ENCODE measurements around the gene CAPN15. TPM values are rescaled to one million over a fixed set of nuclear protein-coding genes. Genes with fewer than 3 reads are reported as not detected.

Gene CAPN15
- total RNA-seq, 5 donors from 2014 or later (not counting 1 experiment from before 2014, with no cell fraction given): 61.7 to 89.0 (median 82.7) TPM

- CTCF ChIA-PET: no interaction called here
These were observed 27.6 kb upstream of the CAPN15 start for GRCh38 chr16:499924-500323.

GRCh38 chr16:500709-501108, 26.8 kb upstream of the CAPN15 start:
- Mint-ChIP-seq H3K9me3 (no peaks in the 10 kb centered on the region), H3K27me3 (no peaks in the 10 kb centered on the region), H3K27ac (no peak overlapping the region), H3K4me3 (no peak overlapping the region), H3K36me3 (peaks cover 2% of the 10 kb centered on the region), H3K4me1 (no peaks in the 10 kb centered on the region)
- Histone ChIP-seq H3K9me3 (no peaks in the 10 kb centered on the region), H3K27me3 (replicated peaks in 1 of 2; ENCODE audit: control insufficient read depth in 2 of 2, extremely low read depth in 1 of 2, insufficient read depth in 2 of 2, low read length in 1 of 2) (no peaks in the 10 kb centered on the region), H3K27ac (ENCODE audit: low read length) (no peak overlapping the region), H3K36me3 (ENCODE audit: control insufficient read depth in 2 of 2, extremely low read depth in 1 of 2, insufficient read depth in 1 of 2, low read length in 1 of 2) (peaks cover 4 to 6% of the 10 kb centered on the region in 2 donors), H3K4me1 (ENCODE audit: control insufficient read depth in 1 of 2, extremely low read depth in 1 of 2, insufficient read depth in 2 of 2, low read length in 2 of 2) (no peaks in the 10 kb centered on the region), H3K4me3 (ENCODE audit: control insufficient read depth in 1 of 2, extremely low read depth in 1 of 2, low read length in 1 of 2) (no peak overlapping the region)
- CTCF ChIA-PET: no interaction called here
- POLR2A ChIA-PET: no interaction called here
- ATAC-seq (replicated peaks in 1 of 4) (no peak), DNase-seq (no peak)
- WGBS (ENCODE audit: insufficient coverage): 92% methylated on average over 12 of the region's 12 CpGs

More at GRCh38 chr16:499924-500323, 27.6 kb upstream of the CAPN15 start:
- Histone ChIP-seq H3K27ac (ENCODE audit: low read length) (no peak overlapping the region), H3K4me1 (ENCODE audit: control insufficient read depth in 1 of 2, extremely low read depth in 1 of 2, insufficient read depth in 2 of 2, low read length in 2 of 2) (no peaks in the 10 kb centered on the region), H3K27me3 (replicated peaks in 1 of 2; ENCODE audit: control insufficient read depth in 2 of 2, extremely low read depth in 1 of 2, insufficient read depth in 2 of 2, low read length in 1 of 2) (no peaks in the 10 kb centered on the region), H3K36me3 (ENCODE audit: control insufficient read depth in 2 of 2, extremely low read depth in 1 of 2, insufficient read depth in 1 of 2, low read length in 1 of 2) (peaks cover 4 to 5% of the 10 kb centered on the region in 2 donors), H3K9me3 (no peaks in the 10 kb centered on the region), H3K4me3 (ENCODE audit: control insufficient read depth in 1 of 2, extremely low read depth in 1 of 2, low read length in 1 of 2) (no peak overlapping the region)
- POLR2A ChIA-PET: interaction anchor here in 1 of 2 donors (0.6 kb wide), 1 partner anchor 486 kb away, joined by 3 read pairs; no protein-coding TSS in a partner anchor
- ATAC-seq (replicated peaks in 1 of 4) (no peak), DNase-seq (no peak)
- Mint-ChIP-seq H3K27me3 (no peaks in the 10 kb centered on the region), H3K4me1 (peaks cover 0 to 4% (median 0%) of the 10 kb centered on the region in 3 donors), H3K9me3 (no peaks in the 10 kb centered on the region), H3K36me3 (no peaks in the 10 kb centered on the region), H3K27ac (no peak overlapping the region), H3K4me3 (no peak overlapping the region)
- WGBS (ENCODE audit: insufficient coverage): 97% methylated on average over 5 of the region's 12 CpGs

DNA sequence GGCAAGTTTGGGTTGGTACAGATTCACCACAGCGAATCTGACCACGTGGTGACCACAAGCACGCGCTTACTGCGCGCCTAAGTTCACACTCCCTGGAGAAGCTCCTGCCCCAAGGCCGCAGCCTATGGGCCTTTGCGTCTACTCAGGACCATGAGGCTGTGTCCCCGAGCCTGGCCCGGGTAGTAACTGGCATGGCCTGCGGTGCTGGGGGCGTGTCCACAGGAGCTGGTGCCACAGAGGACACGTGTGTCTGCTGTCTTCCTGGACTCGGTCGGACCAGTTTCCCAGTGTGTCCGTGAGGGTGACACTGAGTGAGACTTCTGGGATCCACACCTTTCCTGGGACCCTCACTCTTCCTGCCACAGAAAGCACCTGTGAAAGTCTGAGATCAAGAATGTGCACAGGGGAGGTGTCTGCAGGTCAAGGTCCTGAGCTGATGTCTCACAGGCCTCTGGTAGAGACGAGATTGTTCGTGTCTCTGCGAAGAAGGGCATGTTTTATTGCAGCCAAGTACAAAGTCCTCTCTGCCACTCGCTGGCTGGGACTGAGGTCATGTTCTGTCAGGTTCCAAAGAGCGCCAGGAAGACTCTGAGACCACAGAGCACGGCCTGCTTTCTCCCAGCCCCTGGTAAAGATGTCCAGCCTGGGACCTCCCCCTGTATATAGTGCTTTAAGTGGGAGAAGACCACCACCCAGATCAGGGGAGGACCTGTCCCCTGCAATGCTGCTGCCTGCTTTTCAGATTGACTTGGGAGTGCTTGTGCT, 25.2 kb upstream of the CAPN15 start:
- Histone ChIP-seq H3K27me3 (replicated peaks in 1 of 2; ENCODE audit: control insufficient read depth in 2 of 2, extremely low read depth in 1 of 2, insufficient read depth in 2 of 2, low read length in 1 of 2) (no peaks in the 10 kb centered on the region), H3K27ac (ENCODE audit: low read length) (no peak overlapping the region), H3K4me3 (ENCODE audit: control insufficient read depth in 1 of 2, extremely low read depth in 1 of 2, low read length in 1 of 2) (no peak overlapping the region), H3K4me1 (ENCODE audit: control insufficient read depth in 1 of 2, extremely low read depth in 1 of 2, insufficient read depth in 2 of 2, low read length in 2 of 2) (no peaks in the 10 kb centered on the region), H3K9me3 (no peaks in the 10 kb centered on the region), H3K36me3 (ENCODE audit: control insufficient read depth in 2 of 2, extremely low read depth in 1 of 2, insufficient read depth in 1 of 2, low read length in 1 of 2) (peaks cover 9 to 10% of the 10 kb centered on the region in 2 donors)
- peaks cover 4% of the 10 kb centered on the region for H3K36me3 Mint-ChIP-seq
- H3K4me1 Mint-ChIP-seq: no peaks in the 10 kb centered on the region
- CTCF ChIA-PET: interaction anchor here in 1 of 2 donors (0.6 kb wide), 1 partner anchor 304 kb away, joined by 4 read pairs; no protein-coding TSS in a partner anchor
- DNase-seq (no peak), ATAC-seq (replicated peaks in 1 of 4) (no peak)
- H3K27me3 Mint-ChIP-seq: no peaks in the 10 kb centered on the region
- no peak overlapping the region for H3K27ac Mint-ChIP-seq
- no peak overlapping the region for H3K4me3 Mint-ChIP-seq
- POLR2A ChIA-PET: no interaction called here
- WGBS (ENCODE audit: insufficient coverage): 83% methylated on average over 21 of the region's 22 CpGs
- no peaks in the 10 kb centered on the region for H3K9me3 Mint-ChIP-seq

DNA sequence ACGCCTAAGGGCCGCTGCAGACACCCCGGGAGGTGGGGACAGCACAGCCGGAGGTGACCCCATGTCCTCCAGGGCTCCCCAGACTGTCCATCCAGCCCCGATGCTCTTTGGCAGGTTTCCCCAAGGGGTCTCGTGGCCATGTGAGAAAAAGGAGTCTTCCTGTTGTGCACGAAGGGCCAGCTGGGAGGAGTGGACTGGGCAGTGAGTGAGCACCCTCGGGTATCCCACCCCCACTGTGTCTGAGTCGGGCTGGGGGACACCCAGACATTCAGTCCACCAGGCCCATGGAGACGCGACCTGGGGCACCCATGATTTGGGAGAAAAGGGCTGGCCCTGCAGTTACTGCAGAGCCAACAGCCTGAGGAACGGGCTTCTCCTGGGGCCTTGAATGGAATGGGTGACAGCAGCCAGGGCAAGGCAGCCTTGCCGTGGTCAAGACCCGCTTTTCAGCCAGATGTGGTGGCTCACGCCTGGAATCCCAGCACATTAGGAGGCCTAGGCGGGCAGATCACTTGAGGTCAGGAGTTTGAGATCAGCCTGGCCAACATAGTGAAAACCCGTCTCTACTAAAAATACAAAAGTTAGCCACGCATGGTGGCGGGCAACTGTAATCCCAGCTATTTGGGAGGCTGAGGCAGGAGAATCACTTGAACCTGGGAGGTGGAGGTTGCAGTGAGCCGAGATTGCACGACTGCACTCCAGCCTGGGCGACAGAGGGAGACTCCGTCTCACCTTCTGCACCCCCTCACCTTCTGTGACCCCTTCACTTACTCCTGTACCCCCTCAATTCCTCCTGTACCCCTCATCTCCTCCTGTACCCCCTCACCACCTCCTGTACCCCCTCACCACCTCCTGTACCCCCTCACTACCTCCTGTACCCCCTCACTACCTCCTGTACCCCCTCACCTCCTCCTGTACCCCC, 24.1 kb upstream of the CAPN15 start:
- H3K36me3 Mint-ChIP-seq: peaks cover 4% of the 10 kb centered on the region

GRCh38 chr16:505479-506245, 21.9 kb upstream of the CAPN15 start:
- Histone ChIP-seq H3K4me3 (ENCODE audit: control insufficient read depth in 1 of 2, extremely low read depth in 1 of 2, low read length in 1 of 2) (no peak overlapping the region), H3K36me3 (ENCODE audit: control insufficient read depth in 2 of 2, extremely low read depth in 1 of 2, insufficient read depth in 1 of 2, low read length in 1 of 2) (peaks cover 4 to 6% of the 10 kb centered on the region in 2 donors), H3K27me3 (replicated peaks in 1 of 2; ENCODE audit: control insufficient read depth in 2 of 2, extremely low read depth in 1 of 2, insufficient read depth in 2 of 2, low read length in 1 of 2) (no peaks in the 10 kb centered on the region), H3K4me1 (ENCODE audit: control insufficient read depth in 1 of 2, extremely low read depth in 1 of 2, insufficient read depth in 2 of 2, low read length in 2 of 2) (no peaks in the 10 kb centered on the region), H3K9me3 (no peaks in the 10 kb centered on the region), H3K27ac (ENCODE audit: low read length) (no peak overlapping the region)
- WGBS (ENCODE audit: insufficient coverage): 96% methylated on average over 32 of the region's 33 CpGs
- no peaks in the 10 kb centered on the region for H3K4me1 Mint-ChIP-seq
- no peak overlapping the region for H3K27ac Mint-ChIP-seq
- H3K4me3 Mint-ChIP-seq: no peak overlapping the region
- no peak for ATAC-seq (replicated peaks in 1 of 4)
- CTCF ChIA-PET: no interaction called here
- H3K27me3 Mint-ChIP-seq: no peaks in the 10 kb centered on the region
- POLR2A ChIA-PET: no interaction called here
- H3K36me3 Mint-ChIP-seq: peaks cover 4% of the 10 kb centered on the region
- no peak for DNase-seq
- no peaks in the 10 kb centered on the region for H3K9me3 Mint-ChIP-seq

More for the DNA sequence above, 24.1 kb upstream of the CAPN15 start:
- 91% methylated on average over 13 of the region's 23 CpGs for WGBS (ENCODE audit: insufficient coverage)
- Mint-ChIP-seq H3K4me3 (no peak overlapping the region), H3K4me1 (no peaks in the 10 kb centered on the region), H3K9me3 (no peaks in the 10 kb centered on the region), H3K27me3 (no peaks in the 10 kb centered on the region), H3K27ac (no peak overlapping the region)
- CTCF ChIA-PET: no interaction called here
- POLR2A ChIA-PET: no interaction called here
- Histone ChIP-seq H3K4me1 (ENCODE audit: control insufficient read depth in 1 of 2, extremely low read depth in 1 of 2, insufficient read depth in 2 of 2, low read length in 2 of 2) (no peaks in the 10 kb centered on the region), H3K27ac (ENCODE audit: low read length) (no peak overlapping the region), H3K27me3 (replicated peaks in 1 of 2; ENCODE audit: control insufficient read depth in 2 of 2, extremely low read depth in 1 of 2, insufficient read depth in 2 of 2, low read length in 1 of 2) (no peaks in the 10 kb centered on the region), H3K36me3 (ENCODE audit: control insufficient read depth in 2 of 2, extremely low read depth in 1 of 2, insufficient read depth in 1 of 2, low read length in 1 of 2) (peaks cover 9 to 10% of the 10 kb centered on the region in 2 donors), H3K9me3 (no peaks in the 10 kb centered on the region), H3K4me3 (ENCODE audit: control insufficient read depth in 1 of 2, extremely low read depth in 1 of 2, low read length in 1 of 2) (no peak overlapping the region)
- no peak for DNase-seq
- no peak for ATAC-seq (replicated peaks in 1 of 4)

DNA sequence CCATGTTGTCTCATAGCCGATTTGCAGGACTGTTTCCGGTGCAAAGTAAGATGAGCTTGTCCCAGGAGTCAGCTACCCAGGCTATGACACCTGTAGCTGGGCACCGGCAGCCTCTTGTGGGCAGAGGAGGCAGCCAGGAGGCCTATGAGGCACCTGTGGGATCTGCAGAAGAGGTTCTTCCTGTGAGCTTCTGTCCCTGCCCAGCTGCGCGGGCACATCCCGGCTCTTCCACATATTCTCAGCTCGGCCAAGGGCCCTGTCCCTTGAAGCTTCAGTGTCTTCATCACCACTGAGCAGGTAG, 21.3 kb upstream of the CAPN15 start:
- CTCF ChIA-PET: no interaction called here
- H3K27ac Mint-ChIP-seq: no peak overlapping the region
- H3K36me3 ChIP-seq (ENCODE audit: control insufficient read depth in 2 of 2, extremely low read depth in 1 of 2, insufficient read depth in 1 of 2, low read length in 1 of 2): peaks cover 4 to 6% of the 10 kb centered on the region in 2 donors
- WGBS (ENCODE audit: insufficient coverage): 94% methylated on average over 7 of the region's 7 CpGs
- ATAC-seq (replicated peaks in 1 of 4): no peak
- H3K9me3 Mint-ChIP-seq: no peaks in the 10 kb centered on the region
- no peak overlapping the region for H3K4me3 ChIP-seq (ENCODE audit: control insufficient read depth in 1 of 2, extremely low read depth in 1 of 2, low read length in 1 of 2)
- DNase-seq: no peak
- H3K4me3 Mint-ChIP-seq: no peak overlapping the region
- H3K4me1 ChIP-seq (ENCODE audit: control insufficient read depth in 1 of 2, extremely low read depth in 1 of 2, insufficient read depth in 2 of 2, low read length in 2 of 2): no peaks in the 10 kb centered on the region
- H3K27ac ChIP-seq (ENCODE audit: low read length): no peak overlapping the region
- H3K27me3 Mint-ChIP-seq: no peaks in the 10 kb centered on the region
- no peaks in the 10 kb centered on the region for H3K9me3 ChIP-seq
- POLR2A ChIA-PET: no interaction called here
- H3K27me3 ChIP-seq (replicated peaks in 1 of 2; ENCODE audit: control insufficient read depth in 2 of 2, extremely low read depth in 1 of 2, insufficient read depth in 2 of 2, low read length in 1 of 2): no peaks in the 10 kb centered on the region
- H3K4me1 Mint-ChIP-seq: no peaks in the 10 kb centered on the region
- H3K36me3 Mint-ChIP-seq: peaks cover 4% of the 10 kb centered on the region
